ENCODE results near the gene GATB.

- TF ChIP-seq CTCF (IDR thresholded peaks at IDR 0.05) (no peak), POLR2A (IDR thresholded peaks at IDR 0.05) (no peak), EP300 (IDR thresholded peaks at IDR 0.05) (no peak)
Measured at GRCh38 chr4:151708100-151708499, 52.7 kb downstream of the GATB start.

Data from tibial nerve (tissue), 4 donors.